ENCODE measurements around the gene ITGA11.

ITGA11 gene

DNA sequence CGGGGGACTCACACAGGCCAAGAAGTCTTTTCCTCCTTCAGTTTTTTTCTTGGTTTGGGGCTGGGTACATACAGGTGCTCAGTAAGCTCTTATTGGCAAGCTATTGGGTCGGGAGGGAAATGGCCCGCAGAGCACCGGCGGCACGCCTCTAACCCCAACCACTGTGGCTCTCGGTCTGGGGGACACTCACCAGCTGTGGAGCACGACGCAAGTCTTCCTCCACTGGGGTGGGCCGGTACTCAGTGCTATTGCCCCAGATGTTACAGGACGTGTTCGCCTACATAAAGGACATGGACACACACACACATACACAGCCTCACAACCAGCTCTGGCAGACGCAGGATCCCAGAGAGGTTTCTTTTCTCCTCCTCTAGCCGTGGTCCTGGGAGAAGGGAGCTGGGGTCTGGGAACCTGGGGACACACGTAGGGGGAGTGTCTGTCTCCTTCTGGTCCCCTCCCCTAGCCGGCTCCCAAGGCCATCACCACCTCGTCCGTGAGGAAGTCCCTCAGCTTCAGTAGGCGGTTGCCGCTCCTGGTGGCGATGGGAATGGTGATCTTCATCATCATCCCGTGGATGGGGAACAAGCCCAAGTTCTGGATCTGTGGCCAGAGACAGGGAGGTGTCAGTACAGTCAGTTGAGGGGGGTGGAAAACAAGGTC, 121.0 kb downstream of the ITGA11 start:
- no peak for DNase-seq (ENCODE audit: low spot score)
- TF ChIP-seq, protein P1, sequence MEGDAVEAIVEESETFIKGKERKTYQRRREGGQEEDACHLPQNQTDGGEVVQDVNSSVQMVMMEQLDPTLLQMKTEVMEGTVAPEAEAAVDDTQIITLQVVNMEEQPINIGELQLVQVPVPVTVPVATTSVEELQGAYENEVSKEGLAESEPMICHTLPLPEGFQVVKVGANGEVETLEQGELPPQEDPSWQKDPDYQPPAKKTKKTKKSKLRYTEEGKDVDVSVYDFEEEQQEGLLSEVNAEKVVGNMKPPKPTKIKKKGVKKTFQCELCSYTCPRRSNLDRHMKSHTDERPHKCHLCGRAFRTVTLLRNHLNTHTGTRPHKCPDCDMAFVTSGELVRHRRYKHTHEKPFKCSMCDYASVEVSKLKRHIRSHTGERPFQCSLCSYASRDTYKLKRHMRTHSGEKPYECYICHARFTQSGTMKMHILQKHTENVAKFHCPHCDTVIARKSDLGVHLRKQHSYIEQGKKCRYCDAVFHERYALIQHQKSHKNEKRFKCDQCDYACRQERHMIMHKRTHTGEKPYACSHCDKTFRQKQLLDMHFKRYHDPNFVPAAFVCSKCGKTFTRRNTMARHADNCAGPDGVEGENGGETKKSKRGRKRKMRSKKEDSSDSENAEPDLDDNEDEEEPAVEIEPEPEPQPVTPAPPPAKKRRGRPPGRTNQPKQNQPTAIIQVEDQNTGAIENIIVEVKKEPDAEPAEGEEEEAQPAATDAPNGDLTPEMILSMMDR (IDR thresholded peaks at IDR 0.05; ENCODE audit: extremely low read depth, missing control alignments) = no peak

DNA sequence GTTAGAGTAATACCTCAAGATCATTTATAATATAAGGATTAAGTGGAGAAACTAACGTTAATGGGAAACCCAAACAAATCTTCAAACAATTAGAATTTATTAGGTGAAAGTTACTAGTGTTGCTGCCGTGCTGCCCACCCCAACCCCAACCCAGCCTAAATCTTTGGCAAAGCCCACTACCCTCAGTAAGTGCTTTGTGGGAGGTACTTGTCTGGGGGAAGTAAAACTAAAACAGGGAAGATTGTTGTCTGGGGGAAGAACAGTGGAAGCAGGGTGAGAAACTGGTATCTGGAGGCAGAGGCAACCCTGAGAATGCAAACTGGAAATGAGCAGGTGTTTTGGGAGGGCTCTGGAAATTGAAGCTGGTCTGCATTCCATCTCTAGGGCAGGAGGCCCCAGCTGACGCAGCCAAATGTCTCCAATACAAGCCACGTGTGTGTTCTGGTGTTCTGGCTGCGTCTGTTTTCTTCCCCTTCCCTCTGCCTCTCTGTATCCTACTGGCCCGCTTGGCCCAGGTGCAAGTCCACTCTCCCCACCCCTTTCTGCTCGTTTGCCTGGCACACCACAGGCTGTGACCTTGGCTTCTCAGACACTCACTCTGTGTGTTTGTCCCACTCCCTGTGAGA, 121.7 kb downstream of the ITGA11 start:
- TF ChIP-seq, protein P1 (IDR thresholded peaks at IDR 0.05; ENCODE audit: extremely low read depth, missing control alignments) = no peak
- no peak for DNase-seq (ENCODE audit: low spot score)

DNA sequence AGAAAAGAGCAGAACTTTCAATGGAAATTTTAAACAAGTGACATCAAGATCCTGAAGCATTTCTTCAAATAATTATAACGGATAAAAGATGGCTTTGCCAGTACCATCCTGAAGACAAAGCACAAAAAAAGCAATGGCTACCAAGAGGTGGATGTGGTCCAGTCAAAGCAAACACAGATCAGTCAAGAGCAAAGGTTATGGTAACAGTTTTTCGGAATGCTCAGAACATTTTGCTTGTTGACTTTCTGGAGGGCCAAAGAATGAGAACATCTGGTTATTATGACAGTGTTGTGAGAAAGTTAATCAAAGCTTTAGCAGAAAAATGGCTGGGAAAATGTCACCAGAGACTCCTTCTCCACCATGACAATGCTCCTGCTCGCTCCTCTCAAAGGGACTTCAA, 122.9 kb downstream of the ITGA11 start:
- TF ChIP-seq, protein P1 (IDR thresholded peaks at IDR 0.05; ENCODE audit: extremely low read depth, missing control alignments) = no peak
- DNase-seq (ENCODE audit: low spot score) = no peak

DNA sequence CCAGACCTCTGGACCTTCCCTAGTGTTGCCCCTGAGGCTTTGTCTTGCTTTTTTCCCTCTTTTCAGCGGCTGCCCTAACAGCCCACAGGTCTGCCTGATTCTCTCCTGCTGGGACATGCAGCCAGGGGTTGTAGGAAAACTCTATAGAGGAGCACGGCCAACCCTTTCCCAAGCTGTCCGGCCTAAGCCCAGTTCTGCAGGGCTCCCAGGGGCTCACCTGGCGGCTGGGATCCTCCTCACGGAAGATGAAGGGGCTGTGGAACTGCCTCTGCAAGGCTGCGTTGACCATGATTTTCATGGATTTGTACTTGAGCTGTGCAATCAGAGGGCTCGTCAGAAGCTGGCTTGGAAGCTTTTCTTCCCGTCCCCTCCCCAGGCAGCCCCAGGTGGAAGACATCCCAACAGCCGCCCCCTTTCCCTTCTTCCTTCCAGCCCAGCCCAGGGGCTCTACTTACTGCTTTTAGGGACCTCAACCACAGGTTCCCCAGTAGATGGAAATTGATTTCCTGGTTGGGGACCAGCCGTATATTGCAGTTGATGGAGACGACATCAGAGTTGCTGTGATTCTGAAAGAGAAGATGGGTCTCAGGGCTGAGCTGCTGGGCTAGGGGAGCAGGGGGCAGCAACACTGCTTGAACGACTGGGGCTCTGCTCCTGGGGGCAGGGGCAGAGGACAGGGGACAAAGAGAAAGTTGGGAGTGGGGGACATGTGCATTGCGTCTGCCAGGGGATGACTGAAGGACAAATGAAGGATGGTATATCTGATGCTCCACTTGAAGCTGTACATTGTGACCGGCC, 124.6 kb downstream of the ITGA11 start:
- TF ChIP-seq, protein P1 (IDR thresholded peaks at IDR 0.05; ENCODE audit: extremely low read depth, missing control alignments) = no peak

DNA sequence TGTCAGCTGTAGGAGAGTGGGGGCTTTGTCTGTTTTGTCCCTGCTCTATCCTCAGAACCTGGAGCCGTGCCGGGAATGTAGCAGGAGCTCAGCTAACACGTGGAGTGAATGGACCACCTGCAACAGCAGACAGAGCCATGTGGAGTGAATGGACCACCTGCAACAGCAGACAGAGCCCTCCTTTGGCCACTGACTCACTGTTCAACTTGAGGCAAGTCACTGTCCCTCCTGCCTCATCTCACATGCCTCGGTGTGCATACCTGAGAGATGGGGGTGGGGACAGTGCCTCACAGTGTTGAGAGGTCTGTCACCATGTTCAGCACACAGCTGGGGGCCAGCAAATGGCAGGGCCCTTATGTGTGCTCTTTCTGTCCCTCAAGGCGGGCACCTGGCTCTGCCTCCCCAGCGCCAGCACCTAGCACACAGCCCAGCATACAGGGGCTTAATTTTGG, 126.5 kb downstream of the ITGA11 start:
- TF ChIP-seq, protein P1 (IDR thresholded peaks at IDR 0.05; ENCODE audit: extremely low read depth, missing control alignments) = no peak
- DNase-seq (ENCODE audit: low spot score) = no peak

More for the DNA sequence above, 124.6 kb downstream of the ITGA11 start:
- DNase-seq (ENCODE audit: low spot score) = no peak

DNA sequence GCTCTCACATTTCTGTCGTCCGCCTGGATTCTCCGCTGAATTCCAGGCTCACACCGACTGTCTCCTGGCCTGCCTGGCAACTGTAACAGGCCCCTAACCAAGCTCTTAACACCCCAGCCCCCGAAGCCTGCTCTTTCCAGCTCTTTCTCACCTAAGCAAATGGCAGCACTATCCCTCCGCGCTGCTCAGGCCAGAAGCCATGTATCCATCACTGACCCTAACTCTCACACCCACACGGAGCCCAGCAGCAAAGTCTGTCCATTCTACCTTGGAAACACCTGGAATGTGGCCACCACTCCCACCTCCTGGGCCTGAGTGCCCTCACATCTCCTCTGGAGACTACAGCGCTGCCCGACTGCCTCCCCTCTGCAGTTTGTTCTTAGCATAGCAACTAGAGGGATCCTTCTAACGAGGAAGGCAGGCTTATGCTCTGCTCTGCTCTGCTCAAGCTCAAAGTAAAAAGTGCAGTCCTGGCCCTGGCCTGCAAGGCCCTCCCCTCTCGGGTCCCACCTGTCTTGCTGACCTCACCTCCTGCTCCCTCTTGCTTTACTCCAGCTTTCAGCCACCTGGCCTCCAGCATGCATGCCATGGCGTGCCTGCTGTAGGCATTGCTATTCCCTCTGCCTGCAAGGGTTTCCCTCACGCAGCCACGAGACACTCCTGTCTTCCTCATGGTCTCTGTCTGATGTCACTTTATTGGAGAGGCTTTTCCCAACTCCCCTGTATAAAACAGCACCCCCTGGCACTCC, 127.2 kb downstream of the ITGA11 start:
- no peak for DNase-seq (ENCODE audit: low spot score)
- TF ChIP-seq, protein P1 (IDR thresholded peaks at IDR 0.05; ENCODE audit: extremely low read depth, missing control alignments) = no peak

All from GM20000 (cell line).